Measurements from ENCODE around the gene RAB5B.
"Not testable (repeated sequence)": the region's sequence is repeated elsewhere in the genome, so short reads cannot be mapped to it uniquely, and the experiment has no call there.

The RAB5B gene

DNA sequence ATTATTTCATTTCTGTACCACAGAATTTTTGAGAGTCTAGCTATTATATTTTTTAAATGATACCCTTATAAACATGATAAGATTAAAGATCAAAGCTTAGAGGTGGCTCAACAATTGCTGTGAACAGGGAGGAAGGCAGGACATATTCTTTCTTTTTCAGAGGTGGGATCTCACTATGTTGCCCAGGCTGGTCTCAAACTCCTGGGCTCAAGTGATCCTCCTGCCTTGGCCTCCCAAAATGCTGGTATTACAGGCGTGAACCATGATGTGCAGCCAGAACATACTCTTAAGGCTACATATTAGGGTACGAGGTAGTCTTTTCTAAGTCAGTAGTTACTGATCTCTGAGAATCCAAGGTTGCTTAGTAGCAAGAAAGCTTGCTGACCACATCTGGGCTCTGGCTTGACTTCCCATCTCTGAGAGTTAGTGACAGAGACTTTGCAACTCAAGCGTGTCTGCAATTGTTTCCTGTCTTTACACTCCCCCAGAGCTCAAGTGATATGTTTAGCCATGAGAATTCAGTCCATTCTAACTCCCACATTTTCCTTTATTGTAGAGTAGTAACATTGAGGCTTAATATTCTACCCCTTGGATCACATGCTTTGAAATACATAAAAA is 8.6 kb downstream of the RAB5B start:
- no peak for DNase-seq (ENCODE audit: low read depth)

DNA sequence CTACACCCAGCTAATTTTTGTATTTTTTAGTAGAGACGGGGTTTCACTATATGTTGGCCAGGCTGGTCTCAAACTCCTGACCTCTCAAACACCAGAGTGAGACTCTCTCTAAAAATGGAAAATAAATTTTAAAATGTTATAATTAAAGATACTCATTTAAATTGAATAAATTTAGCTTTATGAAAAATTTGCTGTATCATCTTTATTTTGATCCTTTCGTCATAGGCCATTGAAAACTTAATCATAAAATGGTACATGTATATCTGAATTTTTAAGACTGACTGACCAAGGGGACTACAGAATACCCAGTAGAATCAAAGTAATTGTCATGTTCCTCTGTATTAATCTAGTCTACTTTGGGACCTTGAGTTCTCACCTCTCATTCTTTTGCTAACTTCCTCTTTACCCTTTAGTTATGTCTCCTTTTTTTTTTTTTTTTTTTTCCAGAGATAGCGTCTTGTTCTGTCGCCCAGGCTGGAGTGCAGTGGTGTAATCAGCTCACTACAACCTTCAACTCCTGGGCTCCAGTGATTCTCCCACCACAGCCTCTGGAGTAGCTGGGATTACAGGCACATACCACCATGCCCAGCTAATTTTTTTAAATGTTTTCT is 9.5 kb downstream of the RAB5B start:
- DNase-seq (ENCODE audit: low read depth), result no peak

DNA sequence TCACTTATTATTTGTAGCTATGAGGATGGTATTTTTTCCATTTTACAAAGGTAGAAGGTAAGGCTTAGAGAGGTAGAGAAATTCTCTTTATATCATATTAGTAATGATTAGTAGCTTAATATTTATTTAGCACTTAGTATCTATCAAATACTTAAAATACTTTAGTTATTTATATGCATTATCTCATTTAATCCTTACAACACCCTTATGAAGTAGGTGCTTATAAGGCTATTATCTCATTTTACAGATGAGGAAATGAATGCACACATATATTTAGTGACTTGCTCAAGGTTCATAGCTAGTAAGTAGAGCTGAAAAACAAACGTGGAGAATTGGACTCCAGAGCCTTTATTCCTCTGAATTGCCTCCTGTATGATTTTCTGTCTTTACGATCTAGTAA is 11.0 kb downstream of the RAB5B start:
- no peak for DNase-seq (ENCODE audit: low read depth)

DNA sequence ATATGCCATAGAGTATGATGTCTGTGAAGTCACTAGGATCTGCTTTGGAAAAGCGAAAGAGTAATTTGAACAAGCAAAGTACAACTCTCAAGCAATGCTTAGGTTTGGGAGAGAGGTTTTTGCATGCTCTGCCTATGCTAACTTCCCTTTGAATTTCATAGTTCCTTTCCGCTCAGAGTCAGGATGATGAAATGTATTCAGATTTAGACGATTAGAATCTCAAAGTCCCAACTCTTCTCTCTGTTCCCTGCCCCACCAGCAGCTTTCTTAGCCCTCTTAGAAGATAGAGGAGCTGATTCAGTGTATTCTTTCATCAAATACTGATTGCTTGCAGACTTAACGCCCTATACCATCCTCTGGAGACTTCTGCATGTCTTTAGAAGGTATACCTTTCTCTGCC is 11.5 kb downstream of the RAB5B start:
- no peak for DNase-seq (ENCODE audit: low read depth)

DNA sequence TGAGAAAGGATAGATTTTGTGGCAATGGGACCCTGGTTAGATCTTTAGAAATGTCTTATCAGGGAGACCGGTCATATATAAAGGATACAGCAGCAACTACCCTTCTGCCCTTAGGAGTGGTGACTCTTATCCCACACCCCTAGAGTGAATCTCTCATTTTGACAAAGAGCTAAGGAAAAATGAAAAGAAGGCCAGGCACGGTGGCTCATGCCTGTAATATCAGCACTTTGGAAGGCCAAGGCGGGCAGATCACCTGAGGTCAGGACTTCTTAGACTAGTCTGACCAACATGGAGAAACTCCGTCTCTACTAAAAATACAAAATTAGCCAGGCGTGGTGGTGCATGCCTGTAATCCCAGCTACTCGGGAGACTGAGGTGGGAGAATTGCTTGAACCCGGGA is 12.1 kb downstream of the RAB5B start:
- not testable (repeated sequence) for DNase-seq (ENCODE audit: low read depth)

DNA sequence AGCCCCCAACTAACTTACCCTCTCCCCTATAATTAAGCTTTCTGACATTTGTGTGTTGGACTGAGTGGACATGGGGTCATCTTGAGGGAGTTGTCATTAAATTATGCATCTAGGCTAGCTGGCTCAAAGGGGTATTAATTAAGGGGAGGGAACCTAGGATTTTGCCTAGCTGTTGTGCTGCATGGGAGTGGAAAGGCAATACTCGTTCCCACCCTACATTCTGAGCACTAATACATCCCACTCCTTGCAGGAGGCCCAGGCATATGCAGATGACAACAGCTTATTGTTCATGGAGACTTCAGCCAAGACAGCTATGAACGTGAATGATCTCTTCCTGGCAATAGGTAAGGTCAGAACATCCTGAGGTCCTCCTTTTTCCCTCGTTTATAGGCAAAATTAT is 17.2 kb downstream of the RAB5B start:
- DNase-seq (ENCODE audit: low read depth), result no peak

DNA sequence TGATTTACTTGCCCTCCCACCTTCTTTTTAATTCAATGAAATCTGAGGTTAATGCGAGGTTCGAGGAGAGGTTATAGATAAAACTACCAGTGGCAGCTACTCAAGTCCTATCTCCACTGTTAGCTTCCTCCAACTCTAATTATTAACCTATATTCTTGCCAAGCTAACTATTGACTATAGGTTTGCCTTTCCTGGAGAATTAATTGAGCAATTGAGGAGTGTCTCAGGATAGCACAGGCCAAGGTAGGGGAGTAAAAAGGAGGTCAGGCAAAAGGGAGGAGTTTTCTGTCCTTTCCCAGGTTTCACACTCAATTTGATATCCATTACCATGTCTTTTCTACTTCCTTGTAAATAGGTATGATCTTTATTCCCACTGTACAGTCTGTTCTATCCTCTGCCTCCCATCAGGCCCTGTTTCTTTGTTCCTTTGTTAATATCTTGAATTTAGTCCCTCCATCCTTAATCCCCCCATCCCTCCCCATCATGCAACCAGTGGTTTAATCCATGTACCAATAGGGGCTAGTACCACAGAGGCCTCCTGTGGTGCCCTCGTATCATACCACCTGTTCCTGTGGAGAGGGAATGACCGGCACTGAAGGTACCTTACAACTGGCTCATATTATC is 19.5 kb downstream of the RAB5B start:
- DNase-seq (ENCODE audit: low read depth), result no peak

DNA sequence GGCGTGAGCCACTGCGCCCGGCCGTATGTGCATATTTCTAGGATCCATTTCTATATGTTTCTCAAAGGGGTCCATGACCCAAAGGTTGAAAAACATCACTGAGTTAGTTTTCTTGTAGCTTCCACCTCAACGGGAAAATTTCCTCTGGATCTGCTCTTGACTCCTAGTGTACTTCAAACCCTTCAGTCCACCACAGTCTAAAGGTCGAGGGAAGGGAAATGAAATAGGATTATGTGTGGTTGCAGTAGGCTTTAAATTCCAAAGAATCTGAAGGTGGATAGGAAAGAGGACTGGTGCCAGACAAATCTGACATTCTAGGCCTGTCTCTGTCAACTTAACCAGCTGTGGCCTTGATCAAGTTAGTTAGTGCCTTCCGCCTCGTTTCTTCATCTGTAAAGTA is 21.5 kb downstream of the RAB5B start:
- no peak for DNase-seq (ENCODE audit: low read depth)

DNA sequence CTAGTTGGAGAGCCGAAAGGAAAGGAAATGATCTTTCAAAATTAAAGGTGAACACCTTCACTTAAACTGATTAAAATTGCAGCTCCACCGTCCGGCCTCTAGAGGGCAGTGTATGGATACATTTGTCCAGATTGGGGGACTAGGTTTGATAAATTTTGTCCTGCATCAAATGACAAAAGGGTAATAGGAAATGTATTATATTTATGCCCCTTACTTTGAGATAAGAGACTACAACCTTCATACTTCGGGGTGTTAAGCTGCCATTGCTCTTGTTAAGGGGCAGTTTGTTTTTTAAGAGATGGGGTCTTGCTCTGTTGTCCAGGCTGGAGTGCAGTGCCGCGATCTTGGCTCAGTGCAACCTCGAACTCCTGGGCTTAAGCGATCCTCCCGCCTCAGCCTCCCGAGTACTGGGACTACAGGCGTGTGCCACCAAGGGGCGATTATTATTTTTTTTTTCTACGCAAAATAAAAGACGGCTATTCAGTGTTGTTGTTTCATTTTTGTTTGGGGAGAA is 22.4 kb downstream of the RAB5B start:
- peak; percentile 21 for DNase-seq (ENCODE audit: low read depth)

DNA sequence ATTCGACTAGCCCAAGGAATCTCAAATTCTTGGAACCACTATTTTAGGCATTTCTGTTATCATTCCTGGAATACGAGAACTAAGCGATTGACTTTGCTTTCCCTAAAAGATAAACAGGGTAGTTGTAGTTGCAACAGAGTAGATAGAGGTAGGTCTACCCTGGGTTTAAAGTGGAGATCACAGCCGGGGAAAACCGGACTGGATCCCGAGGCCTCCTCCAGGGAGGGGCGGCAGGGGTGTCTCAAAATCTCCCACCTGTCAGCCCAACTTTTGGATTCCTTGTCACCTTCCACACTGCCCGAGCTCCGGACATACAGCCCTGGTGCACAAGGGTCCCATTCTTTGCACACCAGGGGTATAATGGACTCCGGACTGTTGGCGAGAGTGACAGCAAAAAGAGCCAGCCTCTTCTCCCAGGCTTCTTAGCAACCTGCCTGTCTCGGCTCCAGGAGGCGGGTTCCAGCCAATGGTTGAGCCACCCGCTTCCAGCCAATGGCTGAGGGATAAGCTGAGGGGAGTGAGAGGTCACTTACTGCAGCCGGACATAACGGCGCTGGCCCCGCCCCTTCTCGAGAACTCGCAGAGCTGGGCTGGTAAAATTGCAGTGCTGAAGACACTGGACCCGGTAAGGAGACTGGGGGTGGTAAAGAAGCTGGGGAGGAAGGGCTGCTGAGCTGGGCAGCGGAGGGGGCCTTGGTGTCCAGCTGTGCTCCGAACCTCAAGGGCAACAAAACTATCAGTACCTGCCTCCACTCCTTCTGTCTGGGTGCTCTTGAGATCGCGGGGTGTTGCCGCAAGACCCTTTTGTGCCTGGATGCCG is 23.0 kb downstream of the RAB5B start, which contains the start of gene SUOX:
TSS of gene SUOX (plus strand) at position 562 of the 820 bp plus-strand sequence. CDS start 4,946 bp downstream, outside the sequence.
- no peak for DNase-seq (ENCODE audit: low read depth)

DNA sequence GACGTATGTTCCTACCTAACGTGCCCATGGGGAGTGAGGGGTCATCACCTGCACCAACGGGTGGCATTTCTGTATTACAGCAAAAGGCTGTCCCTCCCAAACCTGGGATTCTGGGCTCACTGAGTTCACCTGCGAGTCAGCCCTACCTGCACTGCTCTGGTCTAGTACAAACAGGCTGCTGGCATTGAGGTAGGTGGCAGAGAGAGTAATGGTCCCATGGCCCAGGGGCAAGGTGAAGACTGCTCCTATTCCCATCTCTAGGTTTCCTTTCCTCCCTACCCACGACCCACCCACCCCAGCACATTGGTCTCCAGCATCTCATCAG is 23.6 kb downstream of the RAB5B start:
- DNase-seq (ENCODE audit: low read depth), result no peak

DNA sequence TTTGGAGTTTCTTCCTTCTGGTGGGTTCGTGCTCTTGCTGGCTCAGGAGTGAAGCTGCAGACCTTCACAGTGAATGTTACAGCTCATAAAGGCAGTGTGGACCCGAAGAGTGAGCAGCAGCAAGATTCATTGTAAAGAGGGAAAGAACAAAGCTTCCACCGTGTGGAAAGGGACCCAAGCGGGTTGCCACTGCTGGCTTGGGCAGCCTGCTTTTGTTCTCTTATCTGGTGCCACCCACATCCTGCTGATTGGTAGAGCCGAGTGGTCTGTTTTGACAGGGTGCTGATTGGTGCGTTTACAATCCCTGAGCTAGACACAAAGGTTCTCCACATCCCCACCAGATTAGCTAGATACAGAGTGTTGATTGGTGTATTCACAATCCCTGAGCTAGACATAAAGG is 25.6 kb downstream of the RAB5B start:
- not testable (repeated sequence) for DNase-seq (ENCODE audit: low read depth)

DNA sequence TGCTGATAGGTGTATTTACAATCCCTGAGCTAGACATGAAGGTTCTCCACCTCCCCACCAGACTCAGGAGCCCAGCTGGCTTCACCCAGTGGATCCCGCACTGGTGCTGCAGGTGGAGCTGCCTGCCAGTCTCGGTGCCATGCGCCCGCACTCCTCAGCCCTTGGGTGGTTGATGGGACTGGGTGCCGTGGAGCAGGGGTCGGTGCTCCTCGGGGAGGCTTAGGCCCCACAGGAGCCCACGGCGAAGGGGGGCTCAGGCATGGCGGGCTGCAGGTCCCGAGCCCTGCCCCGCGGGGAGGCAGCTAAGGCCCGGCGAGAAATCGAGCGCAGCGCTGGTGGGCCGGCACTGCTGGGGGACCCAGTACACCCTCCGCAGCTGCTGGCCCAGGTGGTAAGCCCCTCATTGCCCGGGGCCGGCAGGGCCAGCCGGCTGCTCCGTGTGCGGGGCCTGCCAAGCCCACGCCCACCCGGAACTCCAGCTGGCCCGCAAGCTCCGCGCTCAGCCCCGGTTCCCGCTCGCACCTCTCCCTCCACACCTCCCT is 26.2 kb downstream of the RAB5B start:
- DNase-seq (ENCODE audit: low read depth), result not testable (repeated sequence)

DNA sequence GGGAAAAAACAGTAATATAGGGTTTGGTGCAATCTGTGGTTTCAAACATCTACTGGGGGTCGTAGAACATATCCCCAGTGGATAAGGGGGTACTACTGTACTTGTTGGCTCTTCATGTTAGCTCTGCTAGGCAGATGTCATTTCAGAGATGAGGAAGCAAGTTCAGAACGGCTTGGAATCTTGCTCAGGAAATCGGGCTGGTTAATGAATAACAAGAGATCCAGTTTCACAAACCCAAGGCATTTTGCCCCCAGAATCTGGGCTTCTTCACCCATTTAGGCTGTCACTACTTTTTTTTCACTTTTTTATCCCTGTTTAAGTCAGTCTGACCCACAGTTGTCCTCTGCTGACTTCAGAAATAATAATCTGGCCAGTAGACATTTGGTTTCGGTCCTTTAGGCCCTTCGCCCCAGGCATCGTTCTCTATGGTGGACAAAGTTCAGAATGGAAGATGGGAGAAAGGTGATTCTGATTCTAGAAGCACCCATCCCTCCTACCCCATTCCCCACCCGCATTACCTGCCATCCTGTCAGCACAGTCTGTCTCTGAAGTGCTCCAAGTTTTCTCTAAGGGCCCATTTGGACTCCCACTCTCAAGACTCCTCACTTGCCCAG is 27.7 kb downstream of the RAB5B start:
- no peak for DNase-seq (ENCODE audit: low read depth)

DNA sequence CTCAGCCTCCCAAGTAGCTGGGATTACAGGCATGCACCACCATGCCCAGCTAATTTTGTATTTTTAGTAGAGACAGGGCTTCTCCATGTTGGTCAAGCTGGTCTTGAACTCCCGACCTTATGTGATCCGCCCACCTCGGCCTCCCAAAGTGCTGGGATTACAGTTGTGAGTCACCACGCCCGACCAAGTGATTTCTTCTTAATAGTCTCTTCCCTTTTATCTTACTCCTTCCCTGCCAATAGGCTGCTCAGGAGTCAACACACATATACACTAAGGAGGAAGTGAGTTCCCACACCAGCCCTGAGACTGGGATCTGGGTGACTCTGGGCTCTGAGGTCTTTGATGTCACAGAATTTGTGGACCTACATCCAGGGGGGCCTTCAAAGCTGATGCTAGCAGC is 29.5 kb downstream of the RAB5B start:
- DNase-seq (ENCODE audit: low read depth), result not testable (repeated sequence)

DNA sequence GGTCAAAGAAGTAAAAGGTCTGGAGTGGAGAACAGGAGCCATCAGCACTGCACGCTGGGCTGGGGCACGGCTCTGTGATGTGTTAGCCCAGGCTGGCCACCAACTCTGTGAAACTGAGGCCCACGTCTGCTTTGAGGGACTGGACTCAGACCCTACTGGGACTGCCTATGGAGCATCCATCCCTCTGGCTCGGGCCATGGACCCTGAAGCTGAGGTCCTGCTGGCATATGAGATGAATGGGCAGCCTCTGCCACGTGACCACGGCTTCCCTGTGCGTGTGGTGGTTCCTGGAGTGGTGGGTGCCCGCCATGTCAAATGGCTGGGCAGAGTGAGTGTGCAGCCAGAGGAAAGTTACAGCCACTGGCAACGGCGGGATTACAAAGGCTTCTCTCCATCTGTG is 30.3 kb downstream of the RAB5B start:
- no peak for DNase-seq (ENCODE audit: low read depth)

DNA sequence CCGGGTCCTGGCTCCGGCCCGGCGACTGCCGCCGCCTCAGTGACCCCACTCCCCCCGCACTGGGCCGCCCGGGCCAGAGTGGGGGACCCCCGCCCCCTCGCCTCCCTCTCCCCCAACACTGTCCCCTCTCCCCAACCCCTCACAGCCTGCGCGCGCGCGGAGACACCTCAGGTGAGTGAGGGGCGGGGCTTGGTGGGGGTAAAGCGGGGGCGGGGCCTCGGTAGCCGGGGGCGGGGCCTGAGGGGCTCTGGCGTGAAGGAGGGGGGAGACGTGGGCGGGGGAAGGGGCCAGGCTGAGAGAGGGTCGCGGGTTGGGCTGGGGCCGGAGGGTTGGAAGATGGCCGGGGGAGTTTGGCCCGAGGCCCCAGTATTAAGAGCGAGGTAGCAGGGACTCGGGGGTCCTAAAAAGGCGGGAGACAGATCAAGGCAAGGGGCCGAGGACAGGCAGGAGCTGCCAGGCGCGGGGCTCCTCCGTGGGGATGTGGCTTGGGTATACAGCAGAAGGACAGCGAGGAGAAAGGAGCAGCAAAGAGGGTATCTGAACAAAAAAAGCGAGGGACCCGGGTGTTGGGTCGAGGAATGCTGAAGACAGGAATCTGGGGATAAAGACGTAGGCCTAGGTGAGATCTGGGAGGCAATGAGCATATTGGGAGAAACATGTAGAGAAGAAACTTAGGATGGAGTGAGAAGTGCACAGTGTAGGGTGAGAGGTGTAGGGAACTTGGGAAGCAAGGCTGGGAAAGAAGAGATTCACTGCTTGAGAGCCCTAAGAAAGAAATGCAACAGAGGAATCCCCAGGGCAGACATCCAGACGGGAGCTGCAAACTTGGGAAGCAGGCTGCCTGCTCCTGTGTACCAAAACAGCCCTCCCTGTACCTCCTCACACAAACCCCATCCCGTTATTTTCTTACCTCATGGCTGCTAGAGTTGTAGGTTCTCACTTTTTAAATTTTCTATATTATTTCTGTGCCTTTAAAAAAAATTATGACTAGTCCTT is 34.0 kb downstream of the RAB5B start:
- DNase-seq (ENCODE audit: low read depth), result peak; percentile 58

DNA sequence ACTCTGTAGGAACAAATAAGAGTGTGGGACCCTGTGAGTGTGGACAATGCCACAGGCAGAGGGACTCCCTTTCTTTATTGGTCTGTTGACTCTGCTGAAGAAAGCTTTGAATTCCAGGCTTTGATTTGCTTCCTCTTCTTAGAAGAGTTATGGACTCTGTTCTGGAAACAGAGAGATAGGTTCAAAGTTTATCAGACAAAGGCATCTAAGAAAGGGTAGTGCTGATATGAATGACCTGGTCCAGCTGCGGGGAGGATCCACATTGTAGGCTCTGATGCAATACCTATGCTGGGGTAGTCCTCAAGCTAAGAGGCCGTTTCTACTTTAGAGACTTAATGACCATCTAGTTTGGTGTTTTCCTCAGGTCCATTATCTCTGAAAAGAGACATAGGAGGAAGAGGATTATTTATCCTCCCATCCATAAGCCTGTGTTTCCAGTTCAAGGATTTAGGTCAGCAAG is 36.3 kb downstream of the RAB5B start:
- DNase-seq (ENCODE audit: low read depth), result no peak

DNA sequence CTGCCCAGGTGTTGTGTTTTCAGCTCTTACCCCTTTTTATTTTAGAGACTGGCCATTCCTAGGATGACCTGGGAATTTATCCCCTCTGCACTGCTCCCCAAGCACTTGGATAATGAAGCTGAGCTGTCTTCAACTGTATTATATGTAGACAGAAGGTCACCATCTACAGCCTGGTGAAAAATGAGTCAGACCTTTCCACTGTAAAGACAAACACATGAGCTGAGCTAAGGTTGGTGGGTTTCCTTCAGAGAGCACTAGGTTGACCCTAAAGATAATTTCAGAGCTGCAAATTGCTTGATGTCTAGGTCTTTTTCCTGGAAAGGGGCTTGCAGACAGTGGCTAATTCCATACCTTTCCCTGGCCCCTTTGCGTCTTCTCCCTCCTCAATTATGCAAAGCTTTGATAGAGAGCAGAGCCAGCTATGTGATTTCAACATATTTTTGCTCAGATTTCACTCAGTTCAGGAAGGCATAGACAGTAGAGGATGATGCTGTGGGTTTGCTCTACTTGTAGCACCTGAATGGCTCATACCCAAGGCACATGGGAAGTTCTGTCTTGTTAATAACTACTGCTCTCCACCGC is 37.7 kb downstream of the RAB5B start:
- DNase-seq (ENCODE audit: low read depth), result no peak

DNA sequence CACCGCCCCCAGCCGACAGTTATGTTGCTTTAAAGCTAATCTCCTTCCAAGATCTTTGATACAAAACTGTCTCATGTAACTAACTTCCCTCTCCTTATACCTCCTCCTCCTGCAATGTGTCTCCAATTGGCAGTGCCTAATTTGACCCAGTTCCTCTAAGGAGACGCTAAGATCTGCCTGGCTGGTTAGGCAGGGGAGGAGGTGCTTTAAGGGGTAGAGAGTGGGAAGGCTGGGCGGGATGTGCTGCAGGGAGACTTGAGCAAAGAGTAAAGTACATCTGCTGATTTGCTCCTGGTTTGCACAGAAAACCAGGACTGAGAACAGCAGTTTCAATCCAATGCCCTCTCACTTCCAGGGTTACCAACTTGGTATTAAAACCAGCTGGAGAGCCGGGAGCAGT is 39.6 kb downstream of the RAB5B start:
- DNase-seq (ENCODE audit: low read depth), result no peak

Measured in T-helper 22 cell (primary cell).